ENCODE measurements around the gene PLA2G6.

The PLA2G6 gene

GRCh38 chr22:38214302-38215056 is 32.8 kb upstream of the PLA2G6 start:
- DNase-seq = no peak

GRCh38 chr22:38213990-38214301 is 32.3 kb upstream of the PLA2G6 start:
- DNase-seq = no peak

- no peak for DNase-seq
Observed at GRCh38 chr22:38213319-38213989, 31.8 kb upstream of the PLA2G6 start.

GRCh38 chr22:38212442-38212841 is 30.8 kb upstream of the PLA2G6 start:
- no peak for DNase-seq

- DNase-seq = no peak
Observed at GRCh38 chr22:38211556-38211955, 29.9 kb upstream of the PLA2G6 start.

- DNase-seq = no peak
Observed at GRCh38 chr22:38208551-38208968, 26.9 kb upstream of the PLA2G6 start.

GRCh38 chr22:38207898-38208432 is 26.3 kb upstream of the PLA2G6 start:
- no peak for DNase-seq

GRCh38 chr22:38205261-38206128 is 23.9 kb upstream of the PLA2G6 start:
- DNase-seq = no peak

- no peak for DNase-seq
Observed at GRCh38 chr22:38204784-38205183, 23.2 kb upstream of the PLA2G6 start.

- DNase-seq = no peak
Observed at GRCh38 chr22:38203855-38204514, 22.4 kb upstream of the PLA2G6 start.

- no peak for DNase-seq
Observed at GRCh38 chr22:38203090-38203810, 21.6 kb upstream of the PLA2G6 start.

- peak; percentile 14 for DNase-seq
Observed at GRCh38 chr22:38202437-38203089, 20.9 kb upstream of the PLA2G6 start.

- peak; percentile 51 for DNase-seq
Observed at GRCh38 chr22:38201711-38202436, 20.2 kb upstream of the PLA2G6 start, which contains the start of gene MAFF. MAFF (plus strand) TSS chr22:38201994; CDS start chr22:38213854, 11,860 bp downstream.

- DNase-seq = no peak
Observed at GRCh38 chr22:38201371-38201710, 19.7 kb upstream of the PLA2G6 start.

GRCh38 chr22:38199826-38200559 is 18.4 kb upstream of the PLA2G6 start:
- no peak for DNase-seq

GRCh38 chr22:38196791-38197419 is 15.3 kb upstream of the PLA2G6 start:
- no peak for DNase-seq

GRCh38 chr22:38193580-38193979 is 11.9 kb upstream of the PLA2G6 start:
- DNase-seq = no peak

- DNase-seq = no peak
Observed at GRCh38 chr22:38192475-38192863, 10.8 kb upstream of the PLA2G6 start.

- no peak for DNase-seq
Observed at GRCh38 chr22:38191731-38192474, 10.3 kb upstream of the PLA2G6 start.

Data from NCI-H526 treated with DMSO at 0.1 percent for 48 hours (cell line).